GM06990 (cell line): ENCODE measurements around the gene CDH12.

ENCODE experiments used
- DNase-seq: peaks from one replicate; pipeline ENCODE4 v3.0.0-alpha.2; 2011; ENCODE audit not compliant: insufficient read length; ENCODE audit errors: extremely low read depth
- H3K27me3 ChIP-seq: replicated peaks from 2 replicates; pipeline ENCODE4 v1.6.0; 2011; ENCODE audit warnings: low read length; ENCODE audit not compliant: control insufficient read depth, insufficient read depth
- H3K36me3 ChIP-seq: 2 replicates; pipeline ENCODE4 v1.5.1; 2011; ENCODE audit warnings: low read length; ENCODE audit not compliant: control insufficient read depth, insufficient read depth
- H3K4me3 ChIP-seq: replicated peaks from 2 replicates; pipeline ENCODE4 v1.5.1; 2011; ENCODE audit warnings: low read depth, mild to moderate bottlenecking, control low read depth, low read length
- CTCF ChIP-seq: IDR thresholded peaks from 2 replicates; pipeline ENCODE4 v1.5.1; 2011; ENCODE audit warnings: low read length, control low read depth, mild to moderate bottlenecking, inconsistent platforms; ENCODE audit not compliant: insufficient read depth, poor library complexity, severe bottlenecking

Gene CDH12

GRCh38 chr5:22431406-22431805 lies 421.7 kb downstream of the CDH12 start:
- no peaks in the 10 kb centered on the region for H3K27me3 ChIP-seq
- no peak for TF ChIP-seq CTCF
- no peaks in the 10 kb centered on the region for H3K36me3 ChIP-seq
- DNase-seq, result no peak
- no peak overlapping the region for H3K4me3 ChIP-seq

GRCh38 chr5:22411554-22412349 lies 441.4 kb downstream of the CDH12 start:
- DNase-seq, result no peak
- no peak overlapping the region for H3K4me3 ChIP-seq
- TF ChIP-seq CTCF, result no peak
- H3K27me3 ChIP-seq, result no peaks in the 10 kb centered on the region
- H3K36me3 ChIP-seq, result no peaks in the 10 kb centered on the region

GRCh38 chr5:22391956-22392355 lies 461.2 kb downstream of the CDH12 start:
- Histone ChIP-seq H3K4me3 (no peak overlapping the region), H3K36me3 (no peaks in the 10 kb centered on the region), H3K27me3 (no peaks in the 10 kb centered on the region)
- TF ChIP-seq CTCF, result no peak
- no peak for DNase-seq

GRCh38 chr5:22390888-22391287 lies 462.3 kb downstream of the CDH12 start:
- no peaks in the 10 kb centered on the region for H3K36me3 ChIP-seq
- no peaks in the 10 kb centered on the region for H3K27me3 ChIP-seq
- no peak for TF ChIP-seq CTCF
- DNase-seq, result no peak
- H3K4me3 ChIP-seq, result no peak overlapping the region

- Histone ChIP-seq H3K36me3 (no peaks in the 10 kb centered on the region), H3K4me3 (no peak overlapping the region), H3K27me3 (no peaks in the 10 kb centered on the region)
- no peak for TF ChIP-seq CTCF
- DNase-seq, result no peak
Observed at GRCh38 chr5:22372826-22373660, 480.1 kb downstream of the CDH12 start.
